ENCODE data around the gene PSMB3.

GRCh38 chr17:38749223-38750043 lies 3.1 kb upstream of the PSMB3 start:
- no peak for TF ChIP-seq CTCF (IDR thresholded peaks at IDR 0.05; ENCODE audit: low read length)
- no peak for TF ChIP-seq EZH2 (optimal IDR thresholded peaks at IDR 0.05; ENCODE audit: low read depth, low read length)
